GM11168 (cell line): ENCODE measurements around the gene ZNF835.

Experiments
- in situ Hi-C: fragments of 300-500 bp; cut with MboI; formaldehyde crosslinking; loops from one replicate; pipeline ENCODE4 v1.12.0; 2022; ENCODE audit warnings: low sequenced_read_pairs; ENCODE audit not compliant: unreplicated experiment

Gene ZNF835

DNA sequence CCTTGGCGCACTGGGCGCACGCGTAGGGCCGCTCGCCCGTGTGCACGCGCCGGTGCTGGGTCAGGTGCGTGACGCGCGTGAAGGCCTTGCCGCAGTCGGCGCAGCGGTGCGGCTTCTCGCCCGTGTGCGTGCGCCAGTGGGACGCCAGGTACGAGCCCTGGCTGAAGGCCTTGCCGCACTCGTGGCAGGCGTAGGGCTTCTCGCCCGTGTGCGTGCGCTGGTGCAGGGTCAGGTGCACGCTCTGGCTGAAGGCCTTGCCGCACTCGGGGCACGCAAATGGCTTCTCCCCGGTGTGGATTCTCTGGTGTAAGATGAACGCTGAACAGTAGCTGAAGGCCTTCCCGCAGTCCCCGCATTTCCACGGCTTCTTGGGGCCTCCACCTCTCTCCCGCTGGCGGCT is 7.0 kb downstream of the ZNF835 start:
- in situ Hi-C loops: no loop called here

DNA sequence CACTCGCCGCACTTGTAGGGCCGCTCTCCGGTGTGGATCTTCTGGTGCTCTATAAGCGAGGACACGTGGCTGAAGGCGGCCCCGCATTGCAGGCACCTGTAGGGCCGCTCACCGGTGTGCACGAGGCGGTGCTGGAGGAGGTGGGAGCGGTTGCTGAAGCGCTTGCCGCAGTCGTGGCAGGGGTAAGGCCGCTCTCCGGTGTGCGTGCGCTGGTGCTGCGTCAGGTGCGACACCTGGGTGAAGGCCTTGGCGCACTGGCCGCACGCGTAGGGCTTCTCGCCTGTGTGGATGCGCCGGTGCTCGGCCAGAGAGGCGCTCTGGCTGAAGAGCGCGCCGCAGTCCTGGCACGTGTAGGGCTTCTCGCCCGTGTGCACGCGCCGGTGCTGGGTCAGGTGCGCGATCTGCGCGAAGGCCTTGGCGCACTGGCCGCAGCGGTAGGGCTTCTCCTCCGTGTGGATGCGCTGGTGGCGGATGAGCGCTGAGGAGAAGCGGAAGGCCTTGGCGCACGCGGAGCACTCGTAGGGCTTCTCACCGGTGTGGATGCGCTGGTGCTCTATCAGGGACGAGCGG is 7.5 kb downstream of the ZNF835 start:
- in situ Hi-C loops: no loop called here

DNA sequence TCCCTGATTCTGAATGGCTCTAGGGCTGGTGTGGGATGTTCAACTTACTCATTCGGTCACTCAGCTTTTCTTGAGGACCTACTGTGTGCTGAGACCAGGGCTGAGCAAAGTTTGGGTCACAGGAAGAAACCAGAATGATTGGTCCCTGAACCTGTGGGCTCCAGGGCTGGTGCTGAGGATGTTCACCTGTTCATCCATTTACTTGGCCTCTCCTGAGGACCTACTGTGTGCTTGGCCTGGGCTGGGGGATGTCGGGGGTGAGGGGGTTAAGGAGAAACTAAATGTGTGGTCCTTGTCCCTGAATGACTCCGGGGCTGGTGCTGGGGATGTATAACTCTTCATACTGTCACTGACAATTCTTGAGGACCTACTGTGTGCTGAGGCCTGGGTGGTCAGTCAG is 10.3 kb downstream of the ZNF835 start:
- in situ Hi-C loops: no loop called here

GRCh38 chr19:56660381-56661107 is 11.0 kb downstream of the ZNF835 start:
- in situ Hi-C loops: no loop called here

GRCh38 chr19:56654151-56654550 is 17.4 kb downstream of the ZNF835 start:
- in situ Hi-C loops: no loop called here

- in situ Hi-C loops: no loop called here
Observed at GRCh38 chr19:56643460-56643955, 28.0 kb downstream of the ZNF835 start.

DNA sequence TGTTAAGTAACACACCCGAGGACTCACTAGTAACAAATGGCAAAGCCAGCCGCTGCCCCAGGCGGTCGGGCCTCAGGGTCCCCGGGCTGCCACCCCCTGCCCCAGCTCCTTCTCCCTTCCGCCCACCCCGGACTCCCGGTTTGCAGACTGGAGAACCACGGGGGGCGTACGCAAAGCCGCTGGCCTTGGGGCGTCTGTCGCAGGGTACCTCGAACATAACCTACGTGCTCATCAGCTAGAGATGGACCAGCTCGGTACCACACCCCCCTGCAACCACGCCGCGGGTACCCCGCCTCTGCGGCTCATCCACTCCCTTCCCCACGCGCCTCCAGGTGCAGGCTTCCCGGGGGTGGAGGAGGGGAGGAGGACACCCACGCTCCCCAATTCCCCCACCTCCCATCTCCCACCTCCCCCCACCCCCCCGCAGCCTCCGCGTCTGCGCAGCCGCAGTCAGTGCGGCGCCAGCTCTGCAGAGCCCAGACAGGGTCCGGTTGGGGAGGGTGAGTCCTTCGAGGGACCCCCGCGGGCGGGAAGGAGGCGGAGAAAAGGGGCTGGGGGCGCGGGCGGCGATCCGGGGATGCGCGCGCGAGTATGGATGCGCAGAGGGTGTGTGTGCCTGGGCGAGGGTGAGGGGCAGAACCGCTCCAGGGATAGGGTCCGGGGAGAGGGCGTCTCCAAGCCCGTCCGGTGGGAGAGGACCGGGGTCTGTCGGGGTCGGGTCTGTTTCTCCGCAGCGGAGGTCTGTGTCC is 28.7 kb downstream of the ZNF835 start, which contains the start of gene SMIM17:
Gene SMIM17 (plus strand): TSS at position 449 of the 749 bp plus-strand sequence. CDS start 2,509 bp downstream, outside the sequence.
- in situ Hi-C loops: no loop called here

DNA sequence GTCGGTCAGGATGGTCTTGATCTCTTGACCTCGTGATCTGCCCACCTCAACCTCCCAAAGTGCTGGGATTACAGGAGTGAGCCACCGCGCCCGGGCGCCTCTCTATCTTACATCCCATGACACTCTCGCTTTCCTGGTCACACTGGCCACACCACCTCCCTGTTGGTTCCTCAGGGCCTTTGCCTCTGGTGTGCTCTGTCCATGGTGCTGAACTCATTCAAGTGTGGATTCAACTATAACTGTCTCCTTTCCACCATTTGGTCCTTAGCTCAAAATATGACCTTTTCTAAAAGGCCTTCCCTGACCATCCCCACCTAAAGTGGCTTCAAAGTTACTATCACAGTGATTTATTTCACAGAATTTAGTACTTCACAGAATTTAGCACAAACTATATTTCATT is 32.3 kb downstream of the ZNF835 start:
- in situ Hi-C loops: no loop called here

GRCh38 chr19:56637976-56638555 is 33.5 kb downstream of the ZNF835 start:
- in situ Hi-C loops: no loop called here

GRCh38 chr19:56633021-56633420 is 38.5 kb downstream of the ZNF835 start:
- in situ Hi-C loops: no loop called here

DNA sequence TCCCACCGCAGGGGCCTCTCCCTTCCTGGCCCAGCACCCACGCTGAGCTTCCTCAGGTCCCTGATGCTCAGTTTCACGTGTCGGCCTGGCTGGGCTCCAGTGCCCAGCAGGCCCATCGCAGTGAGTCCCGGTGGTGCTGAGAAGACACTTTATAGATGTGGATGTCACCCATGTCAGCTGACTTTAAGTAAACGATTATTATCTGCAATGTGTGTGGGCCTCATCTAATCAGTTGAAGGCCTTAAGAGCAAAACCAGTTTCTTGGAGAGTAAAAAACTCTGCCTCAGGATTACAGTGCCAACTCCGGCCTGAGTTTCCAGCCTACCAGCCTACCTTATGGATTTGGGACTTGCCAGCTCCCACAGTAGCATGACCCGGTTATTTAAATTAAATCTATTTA is 45.8 kb downstream of the ZNF835 start:
- in situ Hi-C loops: no loop called here

DNA sequence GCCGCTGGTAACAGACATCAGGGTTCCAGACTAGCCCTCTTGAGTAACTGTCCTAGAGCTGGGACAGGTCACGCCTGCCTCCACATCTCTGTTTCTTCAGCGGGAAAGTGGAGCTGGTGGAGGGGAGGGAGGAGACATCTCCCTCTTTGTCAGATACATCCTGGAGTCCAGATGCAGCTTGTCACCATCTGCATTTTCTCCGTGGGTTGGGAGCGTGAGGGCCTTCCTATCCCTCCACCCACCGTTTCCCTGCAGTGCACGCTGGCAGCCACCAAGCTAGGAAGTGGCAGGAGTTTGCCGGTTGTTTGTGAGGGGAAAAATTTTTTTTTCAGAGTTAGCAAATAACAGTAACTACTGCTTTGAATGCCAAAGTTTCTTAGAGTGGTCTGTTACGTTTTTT is 48.6 kb downstream of the ZNF835 start:
- in situ Hi-C loops: no loop called here

DNA sequence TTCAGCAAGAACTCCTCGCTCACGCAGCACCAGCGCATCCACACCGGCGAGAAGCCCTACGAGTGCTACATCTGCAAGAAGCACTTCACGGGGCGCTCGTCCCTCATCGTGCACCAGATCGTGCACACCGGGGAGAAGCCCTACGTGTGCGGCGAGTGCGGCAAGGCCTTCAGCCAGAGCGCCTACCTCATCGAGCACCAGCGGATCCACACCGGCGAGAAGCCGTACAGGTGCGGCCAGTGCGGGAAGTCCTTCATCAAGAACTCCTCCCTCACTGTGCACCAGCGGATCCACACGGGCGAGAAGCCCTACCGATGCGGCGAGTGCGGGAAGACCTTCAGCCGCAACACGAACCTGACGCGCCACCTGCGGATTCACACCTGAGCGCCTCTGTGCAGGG is 49.2 kb downstream of the ZNF835 start:
- in situ Hi-C loops: no loop called here

- in situ Hi-C loops: no loop called here
Observed at GRCh38 chr19:56619121-56619520, 52.4 kb downstream of the ZNF835 start.

DNA sequence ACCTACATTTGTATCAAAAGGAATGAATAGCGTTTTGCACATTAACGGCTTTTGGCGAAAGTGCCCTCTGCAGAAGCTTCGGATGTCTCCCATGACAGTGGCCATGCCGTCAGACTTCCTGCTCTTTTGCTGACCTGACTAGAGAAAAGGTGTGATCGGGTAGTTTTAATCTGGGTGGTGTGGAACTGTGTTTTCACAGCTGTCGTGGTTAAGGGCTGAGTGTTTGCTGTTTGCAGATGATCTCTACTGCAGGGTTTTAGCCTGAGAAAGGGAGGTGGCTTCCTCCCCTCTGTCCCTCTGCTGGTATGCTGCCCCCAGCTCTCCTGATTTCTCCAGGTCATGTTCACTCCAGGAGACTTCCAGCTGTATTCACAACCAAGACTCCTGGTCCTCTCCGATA is 54.0 kb downstream of the ZNF835 start:
- in situ Hi-C loops: no loop called here

DNA sequence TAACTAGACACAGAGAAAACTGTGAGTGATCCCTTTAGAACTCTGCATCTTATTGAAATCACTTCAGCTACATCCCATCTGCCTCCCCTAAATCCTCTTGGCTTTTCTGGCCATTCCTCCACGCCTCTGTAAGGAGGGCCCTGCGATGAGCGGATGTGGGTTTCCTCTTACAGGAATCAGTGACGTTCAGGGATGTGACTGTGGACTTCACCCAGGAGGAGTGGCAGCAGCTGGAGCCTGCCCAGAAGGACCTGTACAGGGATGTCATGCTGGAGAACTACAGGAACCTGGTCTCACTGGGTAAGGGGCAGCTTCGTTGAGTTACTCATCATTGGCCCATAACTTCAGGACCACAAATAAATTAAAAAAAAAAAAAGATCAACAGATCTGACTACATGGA is 57.9 kb downstream of the ZNF835 start:
- in situ Hi-C loops: no loop called here

- in situ Hi-C loops: no loop called here
Observed at GRCh38 chr19:56612737-56613136, 58.8 kb downstream of the ZNF835 start.
